Glomerular endothelial cell (primary cell): ENCODE results near the gene NUMB. TPM values are rescaled to one million over a fixed set of nuclear protein-coding genes. Genes with fewer than 3 reads are reported as not detected.

Source experiments
- DNase-seq: peaks from one replicate; pipeline ENCODE4 v3.0.0-alpha.2; 2011; ENCODE audit warnings: low read depth, low spot score; ENCODE audit errors: extremely low read depth
- total RNA-seq: library from RNA; depleted of rRNA; stranded (reverse); fragments of >200 nt; gene quantifications from 2 replicates; pipeline ENCODE4 v1.2.3, GENCODE V29; 2015

Gene NUMB
- total RNA-seq, 1 donor from 2014 or later, result 77.6 TPM

DNA sequence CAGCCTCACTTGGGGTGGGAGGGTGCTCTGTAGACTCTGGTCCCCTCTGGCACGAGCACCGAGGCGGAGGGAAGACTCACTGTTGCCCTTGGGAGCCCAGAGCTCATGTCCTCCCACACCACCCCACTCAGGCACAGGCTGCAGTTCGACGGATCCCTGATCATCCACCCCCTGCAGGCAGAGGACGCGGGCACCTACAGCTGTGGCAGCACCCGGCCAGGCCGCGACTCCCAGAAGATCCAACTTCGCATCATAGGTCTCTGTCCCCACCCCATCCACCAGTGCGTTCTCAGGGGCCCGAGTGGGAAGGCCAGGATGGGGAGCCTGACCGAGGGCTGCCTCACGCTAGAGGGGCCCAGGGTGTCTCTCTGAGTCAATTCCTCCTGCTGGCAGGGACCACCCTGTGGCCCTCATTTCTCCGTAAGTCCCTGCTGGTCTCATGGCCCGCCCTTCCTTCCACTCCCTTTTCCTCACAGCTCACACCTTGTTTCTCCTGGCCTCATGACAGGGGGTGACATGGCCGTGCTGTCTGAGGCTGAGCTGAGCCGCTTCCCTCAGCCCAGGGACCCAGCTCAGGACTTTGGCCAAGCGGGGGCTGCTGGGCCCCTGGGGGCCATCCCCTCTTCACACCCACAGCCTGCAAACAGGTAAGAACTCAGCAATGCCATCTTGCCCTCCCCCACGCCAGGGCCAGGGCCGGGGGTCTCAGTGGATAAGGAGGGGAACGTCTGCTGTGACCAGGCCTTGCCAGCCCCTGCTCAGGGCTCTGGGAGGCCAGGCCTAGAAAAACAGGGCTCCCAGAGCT is 194.1 kb downstream of the NUMB start:
- no peak for DNase-seq

DNA sequence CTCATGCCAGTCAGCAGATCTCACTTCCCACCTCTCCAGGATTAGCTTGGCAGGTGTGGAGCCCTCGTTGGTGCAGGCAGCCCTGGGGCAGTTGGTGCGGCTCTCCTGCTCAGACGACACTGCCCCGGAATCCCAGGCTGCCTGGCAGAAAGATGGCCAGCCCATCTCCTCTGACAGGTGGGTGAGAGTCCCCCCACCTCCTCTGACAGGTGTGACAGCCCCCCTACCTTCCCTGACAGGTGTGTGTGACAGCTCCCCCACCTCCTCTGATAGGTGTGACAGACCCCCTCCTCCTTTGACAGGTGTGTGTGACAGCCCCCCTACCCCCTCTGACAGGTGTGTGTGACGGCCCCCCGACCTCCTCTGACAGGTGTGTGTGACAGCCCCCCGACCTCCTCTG is 194.7 kb downstream of the NUMB start:
- no peak for DNase-seq

DNA sequence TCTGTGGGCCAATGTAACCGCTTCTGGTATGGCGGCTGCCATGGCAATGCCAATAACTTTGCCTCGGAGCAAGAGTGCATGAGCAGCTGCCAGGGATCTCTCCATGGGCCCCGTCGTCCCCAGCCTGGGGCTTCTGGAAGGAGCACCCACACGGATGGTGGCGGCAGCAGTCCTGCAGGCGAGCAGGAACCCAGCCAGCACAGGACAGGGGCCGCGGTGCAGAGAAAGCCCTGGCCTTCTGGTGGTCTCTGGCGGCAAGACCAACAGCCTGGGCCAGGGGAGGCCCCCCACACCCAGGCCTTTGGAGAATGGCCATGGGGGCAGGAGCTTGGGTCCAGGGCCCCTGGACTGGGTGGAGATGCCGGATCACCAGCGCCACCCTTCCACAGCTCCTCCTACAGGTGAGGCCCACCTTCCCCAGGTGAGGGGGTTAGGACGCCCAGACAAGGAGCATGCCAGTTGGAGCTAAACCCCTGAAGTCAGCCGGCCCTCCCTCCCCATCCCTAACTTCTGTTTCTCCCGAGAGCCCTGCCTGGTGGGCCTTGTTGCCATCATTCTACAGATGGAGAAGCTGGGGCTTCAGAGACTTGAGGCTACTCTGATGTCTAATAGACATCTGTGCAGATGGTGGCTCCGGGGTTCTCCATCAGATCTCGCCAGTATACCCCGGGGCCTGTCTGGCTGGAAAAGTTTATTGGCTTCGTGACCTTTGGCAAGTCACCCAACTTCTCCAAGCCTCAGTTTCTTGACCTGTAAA is 195.7 kb downstream of the NUMB start:
- DNase-seq, result no peak

DNA sequence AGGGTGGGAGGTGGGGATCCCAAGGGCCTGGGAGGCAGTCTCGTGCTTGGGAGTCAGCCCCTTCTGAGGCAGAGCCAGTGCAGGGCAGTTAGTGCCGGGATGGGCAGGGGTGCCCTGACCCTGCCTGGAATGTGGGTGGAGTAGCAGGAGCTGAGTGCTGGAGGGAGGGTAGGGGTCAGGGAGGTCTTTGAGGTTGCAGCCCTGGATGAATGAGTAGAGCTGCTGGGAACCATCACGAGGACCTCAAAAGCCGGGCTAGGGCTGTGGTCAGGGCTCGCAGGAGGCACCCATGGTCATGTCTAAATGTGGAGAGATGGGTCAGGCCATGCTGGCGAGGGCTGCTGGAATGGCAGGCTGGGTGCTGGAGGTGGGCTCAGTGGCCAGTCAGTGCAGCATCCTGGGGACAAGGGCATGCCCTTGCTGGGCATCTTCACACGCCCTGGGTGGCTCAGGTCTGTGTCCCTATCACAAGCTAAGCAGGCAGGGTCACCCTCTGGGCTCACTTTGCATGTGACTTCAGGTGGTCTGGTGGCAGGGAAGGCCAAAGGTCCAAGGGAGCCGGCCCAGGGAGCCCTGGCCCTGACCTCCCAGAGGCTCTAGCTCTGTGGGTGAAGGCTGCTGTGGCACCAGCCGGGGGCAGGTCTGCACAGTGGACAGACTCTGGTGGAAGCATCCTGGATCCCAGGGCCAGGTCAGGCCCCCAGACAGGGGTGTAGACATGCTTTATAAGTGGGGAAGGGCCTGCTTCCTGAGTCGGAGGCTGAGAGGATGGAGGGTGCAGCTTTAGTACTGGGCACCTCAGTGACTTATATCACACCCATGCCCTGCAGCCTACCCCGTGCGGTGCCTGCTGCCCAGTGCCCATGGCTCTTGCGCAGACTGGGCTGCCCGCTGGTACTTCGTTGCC is 196.6 kb downstream of the NUMB start:
- no peak for DNase-seq

DNA sequence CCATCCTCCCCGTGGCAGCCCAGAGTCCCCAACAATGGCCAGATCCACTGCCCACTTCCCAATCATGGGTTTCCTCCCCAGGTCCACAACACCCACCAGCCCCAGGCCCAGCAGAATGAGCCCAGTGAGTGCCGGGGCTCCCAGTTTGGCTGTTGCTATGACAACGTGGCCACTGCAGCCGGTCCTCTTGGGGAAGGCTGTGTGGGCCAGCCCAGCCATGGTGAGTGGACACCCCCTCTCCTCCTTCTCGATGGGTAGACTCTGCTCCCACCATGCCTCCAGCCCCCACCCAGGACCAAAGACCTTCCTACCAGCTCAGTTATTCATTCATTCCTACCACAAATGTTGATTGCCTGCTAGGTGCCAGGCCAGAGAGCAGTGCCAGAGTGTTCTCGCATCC is 197.3 kb downstream of the NUMB start:
- DNase-seq, result no peak

DNA sequence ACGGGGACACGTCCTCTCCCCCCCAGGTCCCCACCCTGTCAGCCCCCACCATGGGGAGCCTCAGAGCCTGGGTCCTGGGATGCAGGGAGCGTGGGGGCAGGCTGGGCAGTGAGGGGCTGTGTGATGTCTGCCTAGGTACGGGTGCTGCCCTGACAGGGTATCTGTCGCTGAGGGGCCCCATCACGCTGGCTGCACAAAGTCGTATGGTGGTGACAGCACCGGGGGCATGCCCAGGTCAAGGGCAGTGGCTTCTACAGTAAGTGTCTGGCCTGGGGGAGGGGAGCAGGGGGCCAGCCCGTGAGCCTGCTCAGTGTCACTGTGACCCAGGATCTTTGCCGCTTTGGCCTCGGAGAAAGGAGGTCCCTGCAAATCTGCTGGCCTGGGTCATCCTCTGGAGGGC is 197.8 kb downstream of the NUMB start:
- DNase-seq, result no peak

GRCh38 chr14:73259837-73260236 is 198.5 kb downstream of the NUMB start:
- no peak for DNase-seq

DNA sequence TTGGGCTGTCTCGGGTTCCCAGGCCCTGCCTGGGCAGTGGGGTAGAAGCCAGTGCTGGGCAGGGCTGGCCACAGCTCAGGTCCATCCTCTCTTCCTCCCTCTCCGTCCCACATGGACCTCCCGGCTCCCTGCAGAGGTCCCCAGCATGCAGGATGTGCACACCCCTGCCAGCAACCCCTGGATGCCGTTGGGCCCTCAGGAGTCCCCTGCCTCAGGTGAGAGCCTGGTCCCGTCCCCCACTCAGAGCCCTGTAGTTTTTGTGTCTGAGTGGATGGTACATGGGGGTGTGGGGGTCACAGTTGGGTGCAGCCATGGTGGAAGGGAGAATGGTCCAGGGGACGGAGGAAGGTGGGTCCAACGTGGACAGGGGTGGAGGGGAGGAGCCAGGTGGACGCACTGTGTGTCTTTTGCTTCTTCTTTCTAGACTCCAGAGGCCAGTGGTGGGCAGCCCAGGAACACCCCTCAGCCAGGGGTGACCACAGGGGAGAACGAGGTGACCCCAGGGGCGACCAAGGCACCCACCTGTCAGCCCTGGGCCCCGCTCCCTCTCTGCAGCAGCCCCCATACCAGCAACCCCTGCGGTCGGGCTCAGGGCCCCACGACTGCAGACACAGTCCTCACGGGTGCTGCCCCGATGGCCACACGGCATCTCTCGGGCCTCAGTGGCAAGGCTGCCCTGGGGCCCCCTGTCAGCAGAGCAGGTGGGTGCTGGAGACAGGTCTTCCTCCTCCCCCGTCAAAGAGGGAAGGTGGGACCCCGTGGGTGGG is 199.3 kb downstream of the NUMB start:
- no peak for DNase-seq

- DNase-seq, result no peak
These were observed 200.3 kb downstream of the NUMB start for GRCh38 chr14:73258076-73258475.

GRCh38 chr14:73255693-73256225 is 202.6 kb downstream of the NUMB start:
- DNase-seq, result no peak

GRCh38 chr14:73255005-73255400 is 203.3 kb downstream of the NUMB start:
- DNase-seq, result no peak

- no peak for DNase-seq
These were observed 203.9 kb downstream of the NUMB start for GRCh38 chr14:73254247-73255004.

DNA sequence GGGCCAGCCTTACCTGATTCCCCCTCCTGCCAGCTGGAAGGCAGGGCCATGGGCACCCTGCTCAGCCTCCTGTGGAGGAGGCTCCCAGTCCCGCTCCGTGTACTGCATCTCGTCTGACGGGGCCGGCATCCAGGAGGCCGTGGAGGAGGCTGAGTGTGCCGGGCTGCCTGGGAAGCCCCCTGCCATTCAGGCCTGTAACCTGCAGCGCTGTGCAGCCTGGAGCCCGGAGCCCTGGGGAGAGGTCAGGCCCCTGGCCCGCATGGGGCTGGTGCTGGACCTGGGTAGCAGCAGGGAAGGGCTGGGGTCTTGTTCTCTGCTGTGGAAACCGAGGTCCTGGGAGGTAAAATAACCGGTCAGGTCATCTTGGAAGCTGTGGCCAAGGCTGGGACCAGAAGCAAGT is 204.6 kb downstream of the NUMB start:
- no peak for DNase-seq

DNA sequence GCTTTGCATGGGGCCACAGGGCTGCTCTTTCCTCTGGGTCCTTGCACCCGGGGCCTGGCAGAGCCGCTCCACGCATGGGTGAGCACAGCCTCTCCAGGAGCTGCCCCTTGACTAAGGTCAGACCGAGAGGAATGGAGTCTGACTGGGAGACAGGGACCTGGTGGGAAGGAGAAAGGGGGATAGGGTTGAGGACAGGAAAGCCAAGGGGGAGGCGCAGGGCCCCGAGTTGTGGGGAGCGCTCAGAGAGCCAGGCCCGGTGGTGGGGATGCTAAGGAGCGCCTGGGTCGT is 205.1 kb downstream of the NUMB start:
- no peak for DNase-seq

- DNase-seq, result no peak
These were observed 205.6 kb downstream of the NUMB start for GRCh38 chr14:73252491-73253322.

- no peak for DNase-seq
These were observed 206.7 kb downstream of the NUMB start for GRCh38 chr14:73251516-73252215.

GRCh38 chr14:73250781-73251500 is 207.4 kb downstream of the NUMB start:
- no peak for DNase-seq

DNA sequence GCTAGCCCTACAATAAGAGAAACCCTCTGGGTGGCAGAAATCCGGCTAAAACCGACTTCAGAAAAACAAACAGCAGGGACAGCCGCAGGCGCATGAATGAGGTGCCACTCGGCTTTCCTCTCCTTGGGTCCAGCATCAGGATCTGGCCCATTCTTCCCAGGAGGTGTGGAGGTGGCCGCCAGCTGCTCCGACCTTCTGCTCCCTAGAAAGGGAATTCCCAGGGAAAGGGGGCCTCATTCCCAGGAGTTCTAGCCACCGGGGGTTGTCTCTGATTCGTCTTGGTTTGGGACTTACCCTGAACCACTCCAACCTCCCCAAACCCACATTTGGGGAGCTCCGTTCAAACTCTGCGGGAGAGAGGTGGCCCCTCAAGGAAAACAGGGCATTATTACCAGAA is 208.0 kb downstream of the NUMB start:
- DNase-seq, result no peak
